Right lobe of liver (tissue), 6 donors: ENCODE measurements around the gene NLRC5. TPM values are rescaled to one million over a fixed set of nuclear protein-coding genes. Genes with fewer than 3 reads are reported as not detected.
"Not testable (repeated sequence)": the region's sequence is repeated elsewhere in the genome, so short reads cannot be mapped to it uniquely, and the experiment has no call there.

Experiments used
- ATAC-seq, 4 donors: fragments of 200-7000 bp; cut with Tn5 transposase; one replicate each; pipeline ENCODE4 v1.9.1; 2020; ENCODE audit warnings: mild to moderate bottlenecking in 4 of 4, moderate library complexity in 4 of 4
- DNase-seq, 3 donors: peaks; one replicate each; pipeline ENCODE4 v3.0.0-alpha.2; 2020
- H3K27ac ChIP-seq, 3 donors: fragments of 200-600 bp; one replicate each; pipeline ENCODE4 v1.8.0; 2022
- H3K27me3 ChIP-seq, 2 donors: fragments of 200-600 bp; one replicate each; pipeline ENCODE4 v1.8.0; 2022
- H3K36me3 ChIP-seq, 4 donors: fragments of 200-600 bp; sonication (generic) in 1 of 4; one replicate each; pipeline versions ENCODE4 v1.5.1 to v1.8.0; 2017 to 2022; ENCODE audit warnings: control low read depth in 1 of 4
- H3K4me1 ChIP-seq, 4 donors: fragments of 200-600 bp; sonication (generic) in 1 of 4; one replicate each; pipeline versions ENCODE4 v1.5.1 to v1.8.0; 2017 to 2022; ENCODE audit warnings: control low read depth in 1 of 4
- H3K4me3 ChIP-seq, 3 donors: fragments of 200-600 bp; one replicate each; pipeline ENCODE4 v1.8.0; 2022
- H3K9me3 ChIP-seq, 4 donors: fragments of 200-600 bp; sonication (generic) in 1 of 4; one replicate each; pipeline versions ENCODE4 v1.5.1 to v1.8.0; 2017 to 2022; ENCODE audit warnings: control low read depth in 1 of 4
- CTCF ChIP-seq, 4 donors: fragments of 200-600 bp in 3 of 4; fragments of 450-650 bp in 1 of 4; IDR thresholded peaks; one replicate each; pipeline versions ENCODE4 v1.5.1 to v1.8.0; 2016 to 2022; ENCODE audit warnings: antibody characterized with exemption in 4 of 4, mild to moderate bottlenecking in 2 of 4
- POLR2A ChIP-seq: fragments of 450-650 bp; IDR thresholded peaks from one replicate; pipeline ENCODE4 v1.6.1; 2017; ENCODE audit warnings: antibody characterized with exemption, mild to moderate bottlenecking
- WGBS: methylation state at CpG from one replicate; pipeline ENCODE4 v1.1.6; 2018; ENCODE audit warnings: low coverage, low lambda C conversion rate; ENCODE audit not compliant: insufficient coverage; ENCODE audit errors: missing lambda C conversion rate; 5-methylcytosine and 5-hydroxymethylcytosine counted together
- intact Hi-C, 2 donors: fragments of 100-400 bp; cut with DNase I; formaldehyde crosslinking; loops; one replicate each; pipeline versions ENCODE4 v1.11.2 to v1.14.1; 2022
- total RNA-seq, 6 experiments: library from RNA; depleted of rRNA in 2 of 6; stranded (reverse); fragments of >200 nt in 2 of 6; fragmentation: NEBNext Ultra II Directional in 3 of 6; extraction: Animal tissue kit (Norgen Biotek cat#: 25700) in 3 of 6; gene quantifications; one replicate each; pipeline versions ENCODE4 v1.1.0 to v1.2.4, GENCODE V29; 2016 to 2023
- donor health status: DM: no; HTN: yes; CAD: no.
- donor health status: DM: no; HTN: no; CAD: no.
- donor health status: DM: no; HTN: no; CAD: no.
- donor health status: DM: no; HTN: yes; CAD: no.
- donor health status: DM: no; HTN: yes; CAD: no.

NLRC5 gene
- total RNA-seq, 6 experiments from 2014 or later = 4.6 to 25.2 (median 13.3) TPM

DNA sequence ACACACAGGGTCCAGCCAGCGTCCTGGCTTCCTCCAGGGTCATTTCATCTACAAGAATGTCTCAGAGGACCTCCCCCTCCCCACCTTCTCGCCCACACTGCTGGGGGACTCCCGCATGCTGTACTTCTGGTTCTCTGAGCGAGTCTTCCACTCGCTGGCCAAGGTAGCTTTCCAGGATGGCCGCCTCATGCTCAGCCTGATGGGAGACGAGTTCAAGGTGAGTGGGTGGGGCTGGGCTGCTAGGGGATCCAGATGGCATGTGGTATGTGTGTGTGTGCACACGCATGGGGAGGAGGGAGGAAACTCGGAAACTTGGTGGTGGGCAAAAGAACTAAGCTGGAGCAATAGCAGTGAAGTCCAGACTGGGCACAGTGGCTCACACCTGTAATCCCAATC, 16.1 kb upstream of the NLRC5 start:
- Histone ChIP-seq H3K36me3 (no peaks in the 10 kb centered on the region), H3K27ac (no peak overlapping the region), H3K4me1 (peaks cover 0 to 2% (median under 1%) of the 10 kb centered on the region in 4 donors), H3K27me3 (no peaks in the 10 kb centered on the region), H3K4me3 (no peak overlapping the region), H3K9me3 (no peaks in the 10 kb centered on the region)
- intact Hi-C loops = no loop called here
- WGBS = 83% methylated on average over 3 of the region's 9 CpGs
- TF ChIP-seq CTCF (IDR thresholded peaks at IDR 0.05) (no peak), POLR2A (no peak)
- ATAC-seq = no peak
- peak in 1 of 3 donors; percentile 5 for DNase-seq

DNA sequence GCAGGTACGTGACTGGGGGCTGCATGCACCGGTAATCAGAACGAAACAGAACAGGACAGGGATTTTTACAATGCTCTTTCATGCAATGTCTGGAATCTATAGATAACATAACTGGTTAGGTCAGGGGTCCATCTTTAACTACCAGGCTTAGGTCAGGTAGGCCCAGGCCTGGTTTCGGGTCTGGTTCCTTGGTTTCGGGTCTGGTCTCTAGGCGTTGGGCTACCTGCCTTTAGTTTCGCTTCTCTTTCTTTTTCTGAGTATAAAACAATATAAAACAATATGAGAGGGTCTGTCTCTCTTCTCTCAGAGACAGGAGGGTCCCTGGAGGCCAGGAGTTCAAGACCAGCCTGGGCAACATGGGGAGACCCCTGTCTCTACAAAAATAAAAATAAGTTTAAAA, 15.5 kb upstream of the NLRC5 start:
- H3K27ac ChIP-seq, H3K4me1 ChIP-seq, ATAC-seq, H3K4me3 ChIP-seq, H3K36me3 ChIP-seq, H3K9me3 ChIP-seq, DNase-seq, H3K27me3 ChIP-seq, intact Hi-C loops: not testable (repeated sequence)
- 60% methylated on average over 1 of the region's 7 CpGs for WGBS

DNA sequence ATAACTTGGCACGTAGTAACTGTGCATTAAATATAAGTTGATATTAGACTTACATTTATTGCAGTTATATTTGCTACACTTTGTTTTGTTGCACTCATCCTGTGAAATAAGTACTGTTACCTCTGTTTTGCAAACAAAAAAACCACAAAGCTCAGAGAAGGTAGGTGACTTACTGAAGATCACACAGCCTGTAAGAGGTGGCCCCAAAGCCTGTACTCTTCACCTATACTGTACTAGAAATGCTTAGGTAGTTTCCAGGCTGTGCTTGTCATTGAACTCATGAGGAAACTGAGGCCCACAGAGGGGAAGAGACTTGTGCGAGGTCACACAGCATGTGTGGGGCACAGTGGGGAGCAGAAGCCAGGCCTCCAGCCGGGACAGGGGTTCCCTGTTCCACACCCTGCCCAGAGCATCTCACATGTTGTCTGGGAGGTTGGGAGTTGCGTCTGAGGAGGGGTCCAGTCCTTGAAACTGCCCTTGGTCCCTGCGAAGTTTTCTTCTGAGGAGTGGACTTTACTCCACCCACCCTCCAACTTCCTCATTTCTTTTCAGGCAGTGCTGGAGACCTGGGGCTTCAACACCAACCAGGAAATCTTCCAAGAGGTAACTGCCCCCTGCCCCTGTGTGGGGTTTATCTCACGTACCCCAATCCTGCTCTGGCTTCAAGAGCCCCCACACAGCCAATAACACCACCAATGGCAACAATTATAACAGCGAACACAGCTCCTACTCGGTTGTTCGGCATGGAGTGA, 14.6 kb upstream of the NLRC5 start:
- no peak overlapping the region for H3K27ac ChIP-seq
- TF ChIP-seq POLR2A = no peak
- no peak for TF ChIP-seq CTCF (IDR thresholded peaks at IDR 0.05)
- DNase-seq = no peak
- H3K4me1 ChIP-seq = peaks cover 0 to 8% (median 3%) of the 10 kb centered on the region in 4 donors
- intact Hi-C loops = no loop called here
- no peaks in the 10 kb centered on the region for H3K36me3 ChIP-seq
- no peaks in the 10 kb centered on the region for H3K27me3 ChIP-seq
- H3K9me3 ChIP-seq = no peaks in the 10 kb centered on the region
- WGBS = 77% methylated on average over 7 of the region's 9 CpGs
- no peak for ATAC-seq
- H3K4me3 ChIP-seq = no peak overlapping the region

- no peak for TF ChIP-seq POLR2A
- TF ChIP-seq CTCF (IDR thresholded peaks at IDR 0.05) = no peak
- H3K4me1 ChIP-seq = peaks cover 0 to 14% (median 6%) of the 10 kb centered on the region in 4 donors
- no peak for DNase-seq
- WGBS = 82% methylated on average over 4 of the region's 10 CpGs
- no peaks in the 10 kb centered on the region for H3K9me3 ChIP-seq
- H3K27ac ChIP-seq = no peak overlapping the region
- intact Hi-C loops = no loop called here
- H3K36me3 ChIP-seq = no peaks in the 10 kb centered on the region
- H3K4me3 ChIP-seq = no peak overlapping the region
- ATAC-seq = no peak
- no peaks in the 10 kb centered on the region for H3K27me3 ChIP-seq
These were observed 13.6 kb upstream of the NLRC5 start for GRCh38 chr16:56975714-56976113.

- H3K27me3 ChIP-seq = no peaks in the 10 kb centered on the region
- H3K27ac ChIP-seq = no peak overlapping the region
- ATAC-seq = no peak
- WGBS = 84% methylated on average over 6 of the region's 6 CpGs
- H3K4me3 ChIP-seq = no peak overlapping the region
- no peaks in the 10 kb centered on the region for H3K9me3 ChIP-seq
- TF ChIP-seq POLR2A (no peak), CTCF (IDR thresholded peaks at IDR 0.05) (no peak)
- peaks cover 0 to 14% (median 6%) of the 10 kb centered on the region in 4 donors for H3K4me1 ChIP-seq
- no peak for DNase-seq
- intact Hi-C loops = no loop called here
- no peaks in the 10 kb centered on the region for H3K36me3 ChIP-seq
These were observed 12.1 kb upstream of the NLRC5 start for GRCh38 chr16:56977216-56977615.
